ENCODE measurements around the gene LMAN2.
A peak's percentile ranks its signal among the peaks of the same experiment; 100 is the strongest.

LMAN2 gene

DNA sequence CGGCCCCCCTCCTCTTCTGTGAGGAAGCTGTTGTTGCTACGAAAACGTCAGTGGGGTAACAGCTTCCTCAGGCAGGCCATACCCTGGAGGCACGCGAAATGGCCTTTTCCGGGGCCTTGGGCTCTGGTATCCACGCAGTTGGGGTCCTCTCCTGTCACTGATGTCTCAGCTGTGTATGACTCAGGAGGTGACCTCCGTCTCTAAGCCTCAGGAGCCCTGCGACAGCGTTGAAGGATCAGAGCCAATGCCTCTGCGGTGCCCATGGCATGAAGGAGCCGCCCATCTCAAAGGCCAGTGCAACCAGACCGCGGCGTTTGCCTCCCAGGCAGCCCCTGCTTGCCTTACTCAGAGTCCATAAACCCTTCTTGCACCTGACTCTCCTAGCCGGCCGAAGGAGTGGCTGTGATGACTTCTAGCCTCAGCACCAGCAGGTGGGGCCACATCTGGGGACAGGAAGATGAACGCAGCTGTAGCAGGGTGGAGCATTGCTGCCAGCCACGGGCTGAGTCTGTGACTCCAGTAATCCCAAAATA lies 38.8 kb downstream of the LMAN2 start:
- Histone ChIP-seq H3K9me3 (ENCODE audit: control insufficient read depth in 2 of 2, low read length in 2 of 2) (no peaks in the 10 kb centered on the region), H3K36me3 (ENCODE audit: control insufficient read depth in 2 of 2, insufficient read depth in 2 of 2, low read length in 2 of 2) (peaks cover 3 to 7% of the 10 kb centered on the region in 2 donors), H3K4me1 (ENCODE audit: control insufficient read depth in 2 of 2, insufficient read depth in 2 of 2, low read length in 2 of 2) (peaks cover 13 to 34% of the 10 kb centered on the region in 2 donors), H3K4me3 (ENCODE audit: low read length in 2 of 2) (peak overlapping the region; percentile 54 to 62), H3K27me3 (ENCODE audit: control insufficient read depth in 2 of 2, insufficient read depth in 2 of 2, low read length in 2 of 2) (no peaks in the 10 kb centered on the region), H3K9ac (ENCODE audit: low read depth in 1 of 2, low read length in 2 of 2) (peak overlapping the region in 1 of 2 donors; percentile 17), H3K27ac (ENCODE audit: low read depth in 2 of 2, low read length in 2 of 2) (peak overlapping the region in 1 of 2 donors; percentile 24)

GRCh38 chr5:177311723-177312648 lies 39.5 kb downstream of the LMAN2 start, which contains the start of gene MXD3:
Gene MXD3 (minus strand): TSS chr5:177311898. CDS start chr5:177311830, 68 bp downstream.
- Histone ChIP-seq H3K27ac (ENCODE audit: low read depth in 2 of 2, low read length in 2 of 2) (peak within 1 kb of the TSS; percentile 58 to 67), H3K9ac (ENCODE audit: low read depth in 1 of 2, low read length in 2 of 2) (peak within 1 kb of the TSS; percentile 32 to 51)

DNA sequence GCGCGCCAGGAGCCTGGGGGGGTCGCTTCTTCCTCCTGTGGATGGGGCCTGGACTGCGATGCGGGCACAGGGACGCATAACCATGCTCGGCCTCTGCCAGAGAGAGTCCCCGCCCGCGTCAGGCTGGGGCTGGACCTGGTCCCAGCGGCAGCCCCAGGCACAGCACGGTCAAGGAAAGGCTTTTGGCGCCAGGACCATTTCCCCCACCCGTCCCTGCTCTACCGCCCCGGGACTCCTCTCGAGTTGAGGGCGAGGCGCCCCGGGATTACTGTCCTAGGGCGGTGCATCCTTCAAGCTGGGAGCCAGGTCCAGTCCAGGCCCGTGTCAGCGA lies 40.1 kb downstream of the LMAN2 start:
- Histone ChIP-seq H3K4me1 (ENCODE audit: control insufficient read depth in 2 of 2, insufficient read depth in 2 of 2, low read length in 2 of 2) (peaks cover 13 to 35% of the 10 kb centered on the region in 2 donors), H3K27me3 (ENCODE audit: control insufficient read depth in 2 of 2, insufficient read depth in 2 of 2, low read length in 2 of 2) (no peaks in the 10 kb centered on the region), H3K4me3 (ENCODE audit: low read length in 2 of 2) (peak overlapping the region; percentile 62 to 67), H3K9ac (ENCODE audit: low read depth in 1 of 2, low read length in 2 of 2) (peak overlapping the region; percentile 32 to 51), H3K9me3 (ENCODE audit: control insufficient read depth in 2 of 2, low read length in 2 of 2) (no peaks in the 10 kb centered on the region), H3K27ac (ENCODE audit: low read depth in 2 of 2, low read length in 2 of 2) (peak overlapping the region in 1 of 2 donors; percentile 58), H3K36me3 (ENCODE audit: control insufficient read depth in 2 of 2, insufficient read depth in 2 of 2, low read length in 2 of 2) (peaks cover 10 to 14% of the 10 kb centered on the region in 2 donors)

More at GRCh38 chr5:177311723-177312648, 39.5 kb downstream of the LMAN2 start, which contains the start of gene MXD3:
- Histone ChIP-seq H3K4me1 (ENCODE audit: control insufficient read depth in 2 of 2, insufficient read depth in 2 of 2, low read length in 2 of 2) (peaks cover 13 to 35% of the 10 kb centered on the region in 2 donors), H3K9me3 (ENCODE audit: control insufficient read depth in 2 of 2, low read length in 2 of 2) (no peaks in the 10 kb centered on the region), H3K36me3 (ENCODE audit: control insufficient read depth in 2 of 2, insufficient read depth in 2 of 2, low read length in 2 of 2) (peaks cover 4 to 8% of the 10 kb centered on the region in 2 donors), H3K4me3 (ENCODE audit: low read length in 2 of 2) (peak within 1 kb of the TSS; percentile 62 to 67), H3K27me3 (ENCODE audit: control insufficient read depth in 2 of 2, insufficient read depth in 2 of 2, low read length in 2 of 2) (no peaks in the 10 kb centered on the region)

DNA sequence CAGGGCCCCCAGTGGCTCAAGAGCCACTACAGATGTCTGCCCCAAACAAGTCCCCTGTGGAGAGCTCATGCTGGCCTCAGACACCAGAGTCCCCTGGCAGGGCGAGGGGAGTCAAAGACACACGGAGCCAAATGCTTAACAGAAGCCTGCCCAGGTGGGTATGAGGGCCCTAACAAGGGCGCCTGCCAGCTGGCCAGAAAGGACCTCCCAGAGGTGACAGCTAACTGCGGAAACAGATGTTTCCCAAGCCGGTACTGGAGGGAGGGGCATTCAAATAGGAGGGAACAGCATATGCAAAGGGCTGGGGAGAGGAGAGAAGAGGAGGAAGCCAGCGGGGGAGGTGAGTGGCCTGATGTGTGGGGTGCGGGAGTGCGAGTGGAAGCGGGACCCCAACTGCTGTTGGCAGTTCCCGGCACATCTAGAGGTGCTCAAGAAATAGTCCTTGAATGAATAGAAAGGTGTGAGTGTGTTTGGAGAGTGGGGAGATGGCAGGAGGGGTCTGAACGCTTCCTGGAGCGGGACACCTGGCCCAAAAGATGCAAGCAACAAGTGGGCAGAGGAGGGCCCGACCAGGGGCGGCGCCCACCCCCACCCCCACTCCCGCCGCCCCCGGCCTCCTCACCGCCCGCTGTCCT lies 40.6 kb downstream of the LMAN2 start:
- Histone ChIP-seq H3K4me1 (ENCODE audit: control insufficient read depth in 2 of 2, insufficient read depth in 2 of 2, low read length in 2 of 2) (peaks cover 14 to 35% of the 10 kb centered on the region in 2 donors), H3K4me3 (ENCODE audit: low read length in 2 of 2) (peak overlapping the region; percentile 62 to 67)

GRCh38 chr5:177310332-177310731 lies 41.1 kb downstream of the LMAN2 start:
- peak overlapping the region in 1 of 2 donors; percentile 67 for H3K4me3 ChIP-seq (ENCODE audit: low read length in 2 of 2)
- H3K4me1 ChIP-seq (ENCODE audit: control insufficient read depth in 2 of 2, insufficient read depth in 2 of 2, low read length in 2 of 2) = peaks cover 20 to 35% of the 10 kb centered on the region in 2 donors
- no peaks in the 10 kb centered on the region for H3K9me3 ChIP-seq (ENCODE audit: control insufficient read depth in 2 of 2, low read length in 2 of 2)
- peak overlapping the region in 1 of 2 donors; percentile 23 for H3K27ac ChIP-seq (ENCODE audit: low read depth in 2 of 2, low read length in 2 of 2)
- peaks cover 20 to 24% of the 10 kb centered on the region in 2 donors for H3K36me3 ChIP-seq (ENCODE audit: control insufficient read depth in 2 of 2, insufficient read depth in 2 of 2, low read length in 2 of 2)
- H3K9ac ChIP-seq (ENCODE audit: low read depth in 1 of 2, low read length in 2 of 2) = no peak overlapping the region
- no peaks in the 10 kb centered on the region for H3K27me3 ChIP-seq (ENCODE audit: control insufficient read depth in 2 of 2, insufficient read depth in 2 of 2, low read length in 2 of 2)

More for the DNA sequence above, 40.6 kb downstream of the LMAN2 start:
- H3K9ac ChIP-seq (ENCODE audit: low read depth in 1 of 2, low read length in 2 of 2) = peak overlapping the region; percentile 24 to 51
- H3K27me3 ChIP-seq (ENCODE audit: control insufficient read depth in 2 of 2, insufficient read depth in 2 of 2, low read length in 2 of 2) = no peaks in the 10 kb centered on the region
- no peaks in the 10 kb centered on the region for H3K9me3 ChIP-seq (ENCODE audit: control insufficient read depth in 2 of 2, low read length in 2 of 2)
- peak overlapping the region in 1 of 2 donors; percentile 23 for H3K27ac ChIP-seq (ENCODE audit: low read depth in 2 of 2, low read length in 2 of 2)
- H3K36me3 ChIP-seq (ENCODE audit: control insufficient read depth in 2 of 2, insufficient read depth in 2 of 2, low read length in 2 of 2) = peaks cover 15 to 19% of the 10 kb centered on the region in 2 donors

DNA sequence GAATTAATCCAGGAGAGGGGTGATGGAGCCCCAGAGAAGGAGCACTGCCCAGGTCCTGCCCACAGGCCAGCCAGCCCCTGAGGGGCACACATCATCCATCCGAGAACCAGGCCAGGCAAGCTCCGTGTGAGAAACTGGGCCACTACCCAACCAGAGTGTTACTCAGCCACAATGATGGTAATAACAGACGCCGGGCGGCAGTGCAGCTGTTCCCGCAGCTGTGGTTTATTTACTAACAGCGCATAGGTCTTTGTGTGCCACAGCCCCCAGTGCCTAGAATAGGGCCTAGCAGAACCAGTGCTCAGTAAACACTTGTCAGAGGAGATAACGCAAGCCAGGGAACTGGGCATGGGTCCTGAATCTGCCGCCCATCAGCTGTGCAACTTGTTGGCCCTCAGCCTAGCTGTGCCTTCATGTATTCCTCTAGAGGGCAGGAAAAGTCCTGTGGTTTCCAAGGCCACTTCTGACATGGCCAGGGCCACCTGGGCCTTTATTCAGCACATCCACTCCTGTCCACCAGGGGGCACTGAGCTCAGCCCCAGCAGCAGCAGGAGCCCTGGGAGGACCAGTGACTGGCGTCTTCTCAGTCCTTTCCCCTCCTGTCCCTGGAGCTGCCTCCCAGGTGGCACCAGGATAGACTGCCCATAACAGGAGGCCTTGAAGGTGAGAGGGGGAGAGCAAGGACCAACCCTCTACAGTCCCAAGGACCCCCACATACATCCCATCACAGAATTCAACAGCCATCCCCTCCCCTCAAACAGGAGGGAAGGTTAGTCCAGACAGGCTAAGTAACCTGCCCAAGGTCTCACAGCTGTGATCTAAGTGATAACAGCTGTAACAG lies 41.9 kb downstream of the LMAN2 start:
- H3K9me3 ChIP-seq (ENCODE audit: control insufficient read depth in 2 of 2, low read length in 2 of 2) = no peaks in the 10 kb centered on the region
- peaks cover 22 to 24% of the 10 kb centered on the region in 2 donors for H3K36me3 ChIP-seq (ENCODE audit: control insufficient read depth in 2 of 2, insufficient read depth in 2 of 2, low read length in 2 of 2)
- peaks cover 27 to 42% of the 10 kb centered on the region in 2 donors for H3K4me1 ChIP-seq (ENCODE audit: control insufficient read depth in 2 of 2, insufficient read depth in 2 of 2, low read length in 2 of 2)
- H3K9ac ChIP-seq (ENCODE audit: low read depth in 1 of 2, low read length in 2 of 2) = no peak overlapping the region
- no peak overlapping the region for H3K4me3 ChIP-seq (ENCODE audit: low read length in 2 of 2)
- peak overlapping the region in 1 of 2 donors; percentile 19 for H3K27ac ChIP-seq (ENCODE audit: low read depth in 2 of 2, low read length in 2 of 2)
- H3K27me3 ChIP-seq (ENCODE audit: control insufficient read depth in 2 of 2, insufficient read depth in 2 of 2, low read length in 2 of 2) = no peaks in the 10 kb centered on the region

DNA sequence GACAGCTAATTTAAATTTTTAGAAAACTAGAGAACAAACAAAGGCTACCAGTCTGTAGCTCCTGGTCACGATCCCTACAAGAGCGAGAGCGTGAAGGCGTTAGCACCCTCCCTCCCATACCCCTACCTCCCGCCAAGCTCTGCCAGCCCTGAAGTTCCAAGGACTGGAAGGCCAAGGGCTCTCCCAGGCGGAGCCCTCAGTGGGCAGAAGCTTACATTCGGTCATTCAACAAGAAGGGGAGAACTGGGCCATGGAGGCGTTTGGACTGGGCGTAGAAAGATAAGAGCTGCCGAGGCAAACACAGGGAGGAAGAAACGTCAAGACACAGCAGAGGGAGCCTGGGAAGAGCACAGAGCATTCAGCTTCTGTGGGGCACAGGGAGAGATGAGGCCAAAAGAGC lies 42.7 kb downstream of the LMAN2 start:
- H3K9ac ChIP-seq (ENCODE audit: low read depth in 1 of 2, low read length in 2 of 2) = peak overlapping the region in 1 of 2 donors; percentile 14
- H3K4me1 ChIP-seq (ENCODE audit: control insufficient read depth in 2 of 2, insufficient read depth in 2 of 2, low read length in 2 of 2) = peaks cover 33 to 45% of the 10 kb centered on the region in 2 donors
- no peaks in the 10 kb centered on the region for H3K9me3 ChIP-seq (ENCODE audit: control insufficient read depth in 2 of 2, low read length in 2 of 2)
- peaks cover 22 to 24% of the 10 kb centered on the region in 2 donors for H3K36me3 ChIP-seq (ENCODE audit: control insufficient read depth in 2 of 2, insufficient read depth in 2 of 2, low read length in 2 of 2)
- peak overlapping the region in 1 of 2 donors; percentile 16 for H3K27ac ChIP-seq (ENCODE audit: low read depth in 2 of 2, low read length in 2 of 2)
- no peaks in the 10 kb centered on the region for H3K27me3 ChIP-seq (ENCODE audit: control insufficient read depth in 2 of 2, insufficient read depth in 2 of 2, low read length in 2 of 2)
- no peak overlapping the region for H3K4me3 ChIP-seq (ENCODE audit: low read length in 2 of 2)

DNA sequence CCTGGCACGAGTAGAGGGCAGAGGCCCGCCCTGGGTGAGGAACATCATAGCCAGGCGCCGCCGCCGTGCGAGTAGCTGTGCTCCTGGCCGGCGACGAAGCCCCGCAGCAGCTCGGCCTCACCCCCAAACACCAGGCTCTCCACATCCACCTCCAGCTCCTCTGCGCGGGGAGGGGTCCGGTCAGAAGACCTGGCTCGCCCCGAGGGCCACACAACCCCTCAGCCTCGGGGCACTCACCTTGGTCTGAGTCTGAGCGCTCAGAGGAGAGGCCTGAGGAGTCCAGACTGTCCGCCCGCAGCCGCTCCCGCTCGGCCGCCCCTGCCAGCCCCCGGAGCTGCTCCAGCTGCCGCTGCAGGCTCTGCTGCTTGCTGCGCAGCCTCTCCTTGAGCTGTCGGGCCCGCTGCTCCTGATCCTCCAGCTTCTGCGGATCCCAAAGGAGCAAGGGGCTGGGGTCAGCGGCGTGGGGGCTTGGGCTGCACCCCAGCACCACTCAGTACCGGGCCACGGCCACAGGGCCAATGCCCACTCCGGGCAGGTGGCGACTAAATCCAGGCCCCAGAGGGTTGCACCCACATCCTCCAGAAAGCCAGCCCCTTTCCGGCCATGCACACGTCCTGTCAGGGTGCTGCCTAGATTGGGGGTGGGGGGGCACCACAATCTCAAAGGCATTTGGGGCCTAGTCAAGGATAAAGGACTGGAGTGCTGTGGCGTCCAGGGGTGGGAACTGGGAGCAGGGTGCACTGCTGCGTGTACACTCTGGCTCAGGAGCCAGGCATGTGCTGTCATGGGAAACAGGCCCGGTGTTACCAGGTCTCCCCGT lies 43.7 kb downstream of the LMAN2 start:
- Histone ChIP-seq H3K27ac (ENCODE audit: low read depth in 2 of 2, low read length in 2 of 2) (peak overlapping the region in 1 of 2 donors; percentile 25), H3K36me3 (ENCODE audit: control insufficient read depth in 2 of 2, insufficient read depth in 2 of 2, low read length in 2 of 2) (peaks cover 22 to 24% of the 10 kb centered on the region in 2 donors), H3K9me3 (ENCODE audit: control insufficient read depth in 2 of 2, low read length in 2 of 2) (no peaks in the 10 kb centered on the region), H3K4me3 (ENCODE audit: low read length in 2 of 2) (no peak overlapping the region), H3K27me3 (ENCODE audit: control insufficient read depth in 2 of 2, insufficient read depth in 2 of 2, low read length in 2 of 2) (no peaks in the 10 kb centered on the region), H3K4me1 (ENCODE audit: control insufficient read depth in 2 of 2, insufficient read depth in 2 of 2, low read length in 2 of 2) (peaks cover 31 to 43% of the 10 kb centered on the region in 2 donors), H3K9ac (ENCODE audit: low read depth in 1 of 2, low read length in 2 of 2) (no peak overlapping the region)
